PC-9 (cell line): ENCODE results near the gene CDC14C.

ENCODE experiments used
- EZH2 ChIP-seq: fragments of 200-600 bp; sonication (generic); IDR thresholded peaks from 2 replicates; pipeline ENCODE4 v1.8.0; 2017; ENCODE audit warnings: antibody characterized with exemption, low read depth
- TF ChIP-seq, protein P1 (sequence below): fragments of 200-600 bp; sonication (generic); conservative IDR thresholded peaks from 2 replicates; pipeline ENCODE4 v1.6.1; 2017; ENCODE audit warnings: mixed run types, antibody characterized with exemption, mild to moderate bottlenecking, moderate library complexity

DNA sequence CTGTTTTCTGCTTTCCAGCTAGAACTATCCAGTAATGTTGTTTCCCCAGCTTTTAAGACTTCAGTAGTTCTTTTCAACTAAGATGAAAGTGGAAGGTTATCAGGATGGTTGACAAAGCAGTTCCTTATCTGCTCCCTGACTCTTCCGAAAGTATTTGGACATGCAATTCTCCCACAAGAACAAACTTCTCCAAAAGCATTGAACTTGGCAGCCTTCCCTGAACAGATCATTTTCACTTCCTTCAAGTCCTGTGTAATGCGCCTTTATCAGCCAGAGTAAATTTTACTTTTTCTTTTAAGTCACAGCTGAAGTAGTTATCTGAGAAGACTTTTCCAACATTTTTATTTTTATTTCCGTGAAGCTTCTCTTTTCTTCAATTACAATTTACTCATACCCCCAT, 39.7 kb downstream of the CDC14C start:
- TF ChIP-seq, protein P1, sequence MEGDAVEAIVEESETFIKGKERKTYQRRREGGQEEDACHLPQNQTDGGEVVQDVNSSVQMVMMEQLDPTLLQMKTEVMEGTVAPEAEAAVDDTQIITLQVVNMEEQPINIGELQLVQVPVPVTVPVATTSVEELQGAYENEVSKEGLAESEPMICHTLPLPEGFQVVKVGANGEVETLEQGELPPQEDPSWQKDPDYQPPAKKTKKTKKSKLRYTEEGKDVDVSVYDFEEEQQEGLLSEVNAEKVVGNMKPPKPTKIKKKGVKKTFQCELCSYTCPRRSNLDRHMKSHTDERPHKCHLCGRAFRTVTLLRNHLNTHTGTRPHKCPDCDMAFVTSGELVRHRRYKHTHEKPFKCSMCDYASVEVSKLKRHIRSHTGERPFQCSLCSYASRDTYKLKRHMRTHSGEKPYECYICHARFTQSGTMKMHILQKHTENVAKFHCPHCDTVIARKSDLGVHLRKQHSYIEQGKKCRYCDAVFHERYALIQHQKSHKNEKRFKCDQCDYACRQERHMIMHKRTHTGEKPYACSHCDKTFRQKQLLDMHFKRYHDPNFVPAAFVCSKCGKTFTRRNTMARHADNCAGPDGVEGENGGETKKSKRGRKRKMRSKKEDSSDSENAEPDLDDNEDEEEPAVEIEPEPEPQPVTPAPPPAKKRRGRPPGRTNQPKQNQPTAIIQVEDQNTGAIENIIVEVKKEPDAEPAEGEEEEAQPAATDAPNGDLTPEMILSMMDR: no peak
- no peak for TF ChIP-seq EZH2
